ENCODE data around the gene ING3.

ING3 gene

GRCh38 chr7:120996333-120996987, 45.9 kb downstream of the ING3 start:
- no peaks in the 10 kb centered on the region for H3K36me3 ChIP-seq (ENCODE audit: insufficient read depth, low read length)
- DNase-seq (peak; percentile 81), ATAC-seq (ENCODE audit: insufficient read depth, low read depth) (peak; percentile 92)
- peak overlapping the region; percentile 63 for H3K27ac ChIP-seq (ENCODE audit: low read length)
- no peaks in the 10 kb centered on the region for H3K9me3 ChIP-seq (ENCODE audit: insufficient read depth, low read length, severe bottlenecking)
- H3K9ac ChIP-seq (ENCODE audit: low read depth, low read length), result no peak overlapping the region
- H3K4me2 ChIP-seq (ENCODE audit: insufficient read depth, low read length), result peak overlapping the region; percentile 32
- H3K4me3 ChIP-seq (ENCODE audit: low read depth in 1 of 2, low read length in 2 of 2), result no peak overlapping the region
- no peaks in the 10 kb centered on the region for H3K27me3 ChIP-seq (ENCODE audit: insufficient read depth, low read length, poor library complexity)
- no peak for TF ChIP-seq CTCF (IDR thresholded peaks at IDR 0.05; ENCODE audit: borderline replicate concordance, extremely low read depth, low read length, poor library complexity, severe bottlenecking)
- TF ChIP-seq EZH2 (IDR thresholded peaks at IDR 0.05; ENCODE audit: borderline replicate concordance, low read depth, low read length, severe bottlenecking), result no peak
- 0 out of 2 replicates have a peak overlapping the region, but pooled peaks have one; percentile 22 for H2AFZ ChIP-seq (ENCODE audit: low read depth, low read length)
- no peaks in the 10 kb centered on the region for H4K20me1 ChIP-seq (ENCODE audit: insufficient read depth, low read length)
- H3K4me1 ChIP-seq (ENCODE audit: insufficient read depth, low read length), result peaks cover 38% of the 10 kb centered on the region
- no peaks in the 10 kb centered on the region for H3K79me2 ChIP-seq (ENCODE audit: insufficient read depth, low read length)

GRCh38 chr7:120996988-120997345, 46.4 kb downstream of the ING3 start:
- TF ChIP-seq CTCF (IDR thresholded peaks at IDR 0.05; ENCODE audit: borderline replicate concordance, extremely low read depth, low read length, poor library complexity, severe bottlenecking) (no peak), EZH2 (IDR thresholded peaks at IDR 0.05; ENCODE audit: borderline replicate concordance, low read depth, low read length, severe bottlenecking) (no peak)
- DNase-seq, result no peak
- Histone ChIP-seq H3K79me2 (ENCODE audit: insufficient read depth, low read length) (no peaks in the 10 kb centered on the region), H3K4me3 (ENCODE audit: low read depth in 1 of 2, low read length in 2 of 2) (no peak overlapping the region), H3K27me3 (ENCODE audit: insufficient read depth, low read length, poor library complexity) (no peaks in the 10 kb centered on the region), H3K9ac (ENCODE audit: low read depth, low read length) (no peak overlapping the region), H4K20me1 (ENCODE audit: insufficient read depth, low read length) (no peaks in the 10 kb centered on the region), H2AFZ (ENCODE audit: low read depth, low read length) (0 out of 2 replicates have a peak overlapping the region, but pooled peaks have one; percentile 22), H3K27ac (ENCODE audit: low read length) (peak overlapping the region; percentile 63), H3K9me3 (ENCODE audit: insufficient read depth, low read length, severe bottlenecking) (no peaks in the 10 kb centered on the region), H3K4me1 (ENCODE audit: insufficient read depth, low read length) (peaks cover 38% of the 10 kb centered on the region), H3K4me2 (ENCODE audit: insufficient read depth, low read length) (peak overlapping the region; percentile 32), H3K36me3 (ENCODE audit: insufficient read depth, low read length) (no peaks in the 10 kb centered on the region)
- ATAC-seq (ENCODE audit: insufficient read depth, low read depth), result no peak

GRCh38 chr7:120997882-120998474, 47.4 kb downstream of the ING3 start:
- ATAC-seq (ENCODE audit: insufficient read depth, low read depth) (no peak), DNase-seq (no peak)
- Histone ChIP-seq H3K4me1 (ENCODE audit: insufficient read depth, low read length) (peaks cover 38% of the 10 kb centered on the region), H3K4me3 (ENCODE audit: low read depth in 1 of 2, low read length in 2 of 2) (no peak overlapping the region), H3K79me2 (ENCODE audit: insufficient read depth, low read length) (no peaks in the 10 kb centered on the region), H3K4me2 (ENCODE audit: insufficient read depth, low read length) (no peak overlapping the region), H2AFZ (ENCODE audit: low read depth, low read length) (no peak overlapping the region), H3K9me3 (ENCODE audit: insufficient read depth, low read length, severe bottlenecking) (no peaks in the 10 kb centered on the region), H3K27ac (ENCODE audit: low read length) (no peak overlapping the region), H3K36me3 (ENCODE audit: insufficient read depth, low read length) (no peaks in the 10 kb centered on the region), H4K20me1 (ENCODE audit: insufficient read depth, low read length) (no peaks in the 10 kb centered on the region), H3K27me3 (ENCODE audit: insufficient read depth, low read length, poor library complexity) (no peaks in the 10 kb centered on the region), H3K9ac (ENCODE audit: low read depth, low read length) (no peak overlapping the region)
- no peak for TF ChIP-seq EZH2 (IDR thresholded peaks at IDR 0.05; ENCODE audit: borderline replicate concordance, low read depth, low read length, severe bottlenecking)
- TF ChIP-seq CTCF (IDR thresholded peaks at IDR 0.05; ENCODE audit: borderline replicate concordance, extremely low read depth, low read length, poor library complexity, severe bottlenecking), result no peak
